DND-41 (cell line): ENCODE measurements around the gene SPTBN5.

Source experiments
- ATAC-seq: fragments of 200-7000 bp; cut with Tn5 transposase; 3 replicates; pipeline ENCODE4 v1.9.1; 2021; ENCODE audit warnings: low read depth; ENCODE audit not compliant: insufficient read depth
- DNase-seq: peaks from one replicate; pipeline ENCODE4 v3.0.0-alpha.2; 2020
- H2AFZ ChIP-seq: 2 replicates; pipeline ENCODE4 v1.6.0; 2012; ENCODE audit warnings: low read depth, low read length
- H3K27ac ChIP-seq: 2 replicates; pipeline ENCODE4 v1.5.1; 2012; ENCODE audit warnings: low read length, inconsistent platforms
- H3K27me3 ChIP-seq: fragments of 200-600 bp; sonication (generic); 2 replicates; pipeline ENCODE4 v1.6.0; 2012; ENCODE audit warnings: low read length, mild to moderate bottlenecking, inconsistent platforms; ENCODE audit not compliant: insufficient read depth, poor library complexity
- H3K36me3 ChIP-seq: 2 replicates; pipeline ENCODE4 v1.5.1; 2012; ENCODE audit warnings: low read length, inconsistent platforms; ENCODE audit not compliant: insufficient read depth
- H3K4me1 ChIP-seq: 2 replicates; pipeline ENCODE4 v1.5.1; 2012; ENCODE audit warnings: mild to moderate bottlenecking, low read length; ENCODE audit not compliant: insufficient read depth
- H3K4me2 ChIP-seq: 2 replicates; pipeline ENCODE4 v1.6.0; 2012; ENCODE audit warnings: mild to moderate bottlenecking, moderate library complexity, low read length, inconsistent platforms; ENCODE audit not compliant: insufficient read depth
- H3K4me3 ChIP-seq, 2 experiments: fragments of 200-600 bp in 1 of 2; shearing (Covaris generic) in 1 of 2; 2 replicates each; pipeline ENCODE4 v1.5.1; 2012 to 2016; ENCODE audit warnings: inconsistent platforms in 2 of 2, low read length in 2 of 2, mild to moderate bottlenecking in 2 of 2, low read depth in 1 of 2, moderate library complexity in 1 of 2
- H3K79me2 ChIP-seq: 2 replicates; pipeline ENCODE4 v1.6.0; 2012; ENCODE audit warnings: low read length, inconsistent platforms; ENCODE audit not compliant: insufficient read depth
- H3K9ac ChIP-seq: 2 replicates; pipeline ENCODE4 v1.6.0; 2012; ENCODE audit warnings: low read depth, mild to moderate bottlenecking, inconsistent platforms, low read length, moderate library complexity
- H3K9me3 ChIP-seq: 2 replicates; pipeline ENCODE4 v1.5.1; 2012; ENCODE audit warnings: low read length, moderate library complexity, mild to moderate bottlenecking, inconsistent platforms; ENCODE audit not compliant: insufficient read depth, severe bottlenecking
- H4K20me1 ChIP-seq: 2 replicates; pipeline ENCODE4 v1.6.0; 2012; ENCODE audit warnings: low read length; ENCODE audit not compliant: insufficient read depth
- CTCF ChIP-seq: IDR thresholded peaks from 2 replicates; pipeline ENCODE4 v1.5.1; 2012; ENCODE audit warnings: borderline replicate concordance, low read length, moderate library complexity, mild to moderate bottlenecking; ENCODE audit not compliant: poor library complexity, severe bottlenecking; ENCODE audit errors: extremely low read depth
- EZH2 ChIP-seq: IDR thresholded peaks from 3 replicates; pipeline ENCODE4 v1.6.1; 2012; ENCODE audit warnings: borderline replicate concordance, low read depth, mild to moderate bottlenecking, moderate library complexity, low read length, inconsistent platforms; ENCODE audit not compliant: severe bottlenecking

Gene SPTBN5

GRCh38 chr15:41838400-41838897, 55.4 kb downstream of the SPTBN5 start, which contains the start of gene PLA2G4B:
Gene PLA2G4B (plus strand): TSS chr15:41838847. CDS start chr15:41838914, 67 bp downstream.
- H3K36me3 ChIP-seq, result no peaks in the 10 kb centered on the region; the same call in 1 of the 2 replicates
- H3K9ac ChIP-seq, result no peak within 1 kb of the TSS
- H3K4me1 ChIP-seq, result no peaks in the 10 kb centered on the region
- no peaks in the 10 kb centered on the region for H3K27me3 ChIP-seq
- no peak for DNase-seq
- H3K4me3 ChIP-seq, result no peak within 1 kb of the TSS
- no peaks in the 10 kb centered on the region; the same call in 1 of the 2 replicates for H4K20me1 ChIP-seq
- no peak within 1 kb of the TSS for H2AFZ ChIP-seq
- no peak within 1 kb of the TSS for H3K27ac ChIP-seq
- H3K4me2 ChIP-seq, result no peak within 1 kb of the TSS
- no peaks in the 10 kb centered on the region for H3K9me3 ChIP-seq
- no peak for TF ChIP-seq EZH2
- no peak for TF ChIP-seq CTCF
- ATAC-seq, result no peak
- H3K79me2 ChIP-seq, result no peaks in the 10 kb centered on the region

- H3K9me3 ChIP-seq, result no peaks in the 10 kb centered on the region
These were observed 57.0 kb downstream of the SPTBN5 start for GRCh38 chr15:41836713-41837454.

GRCh38 chr15:41836073-41836472, 57.8 kb downstream of the SPTBN5 start:
- no peak overlapping the region for H2AFZ ChIP-seq
- H3K36me3 ChIP-seq, result peaks cover 7% of the 10 kb centered on the region
- H3K4me2 ChIP-seq, result no peak overlapping the region
- no peak overlapping the region for H3K9ac ChIP-seq
- H4K20me1 ChIP-seq, result peaks cover 4% of the 10 kb centered on the region; the same call in 1 of the 2 replicates
- ATAC-seq, result no peak
- H3K9me3 ChIP-seq, result no peaks in the 10 kb centered on the region
- H3K79me2 ChIP-seq, result no peaks in the 10 kb centered on the region
- no peak overlapping the region for H3K4me3 ChIP-seq
- no peaks in the 10 kb centered on the region for H3K27me3 ChIP-seq
- no peak overlapping the region for H3K27ac ChIP-seq
- no peak for TF ChIP-seq EZH2
- TF ChIP-seq CTCF, result no peak
- no peak for DNase-seq
- peaks cover 21% of the 10 kb centered on the region for H3K4me1 ChIP-seq

More at GRCh38 chr15:41836713-41837454, 57.0 kb downstream of the SPTBN5 start:
- Histone ChIP-seq H3K79me2 (no peaks in the 10 kb centered on the region), H4K20me1 (peaks cover 4% of the 10 kb centered on the region; the same call in 1 of the 2 replicates), H3K9ac (no peak overlapping the region), H2AFZ (no peak overlapping the region), H3K27ac (no peak overlapping the region), H3K4me3 (no peak overlapping the region), H3K4me2 (no peak overlapping the region), H3K27me3 (no peaks in the 10 kb centered on the region), H3K4me1 (peaks cover 13% of the 10 kb centered on the region), H3K36me3 (peaks cover 6% of the 10 kb centered on the region)
- no peak for TF ChIP-seq CTCF
- no peak for TF ChIP-seq EZH2
- ATAC-seq (no peak), DNase-seq (no peak)
